ENCODE results near the gene LGI1. TPM values are rescaled to one million over a fixed set of nuclear protein-coding genes. Genes with fewer than 3 reads are reported as not detected.

The LGI1 gene
- polyA plus RNA-seq, 4 donors, result 0.24 to 2.3 TPM; not detected in 2

GRCh38 chr10:93799155-93799708 is 41.5 kb downstream of the LGI1 start:
- no peaks in the 10 kb centered on the region for H3K4me1 ChIP-seq (ENCODE audit: control insufficient read depth in 3 of 3, insufficient read depth in 2 of 3, low read depth in 1 of 3, low read length in 2 of 3)
- FAIRE-seq, result no peak
- H3K4me3 ChIP-seq (ENCODE audit: low read depth in 1 of 3, low read length in 3 of 3), result no peak overlapping the region
- no peaks in the 10 kb centered on the region for H3K9me3 ChIP-seq (ENCODE audit: control insufficient read depth in 2 of 2, insufficient read depth in 1 of 2, low read depth in 1 of 2, low read length in 1 of 2)
- H3K27me3 ChIP-seq (ENCODE audit: control insufficient read depth in 3 of 3, insufficient read depth in 3 of 3, low read length in 3 of 3), result peaks cover 0 to 3% (median 2%) of the 10 kb centered on the region in 3 donors
- 27 to 55% (median 39%) methylated on average over 5 of the region's 5 CpGs for WGBS, 3 donors
- H3K27ac ChIP-seq (ENCODE audit: low read depth in 1 of 3, low read length in 2 of 3), result no peak overlapping the region
- peak in 1 of 2 donors; percentile 11 for DNase-seq
- H3K36me3 ChIP-seq (ENCODE audit: control insufficient read depth in 3 of 3, insufficient read depth in 2 of 3, low read depth in 1 of 3, low read length in 3 of 3), result no peaks in the 10 kb centered on the region

GRCh38 chr10:93804200-93804599 is 46.5 kb downstream of the LGI1 start:
- no peak overlapping the region for H3K27ac ChIP-seq (ENCODE audit: low read depth in 1 of 3, low read length in 2 of 3)

GRCh38 chr10:93806903-93807302 is 49.2 kb downstream of the LGI1 start:
- Histone ChIP-seq H3K4me1 (ENCODE audit: control insufficient read depth in 3 of 3, insufficient read depth in 2 of 3, low read depth in 1 of 3, low read length in 2 of 3) (no peaks in the 10 kb centered on the region), H3K27ac (ENCODE audit: low read depth in 1 of 3, low read length in 2 of 3) (no peak overlapping the region), H3K9me3 (ENCODE audit: control insufficient read depth in 2 of 2, insufficient read depth in 1 of 2, low read depth in 1 of 2, low read length in 1 of 2) (no peaks in the 10 kb centered on the region), H3K27me3 (ENCODE audit: control insufficient read depth in 3 of 3, insufficient read depth in 3 of 3, low read length in 3 of 3) (peaks cover 0 to 3% (median 0%) of the 10 kb centered on the region in 3 donors), H3K36me3 (ENCODE audit: control insufficient read depth in 3 of 3, insufficient read depth in 2 of 3, low read depth in 1 of 3, low read length in 3 of 3) (no peaks in the 10 kb centered on the region), H3K4me3 (ENCODE audit: low read depth in 1 of 3, low read length in 3 of 3) (no peak overlapping the region)
- WGBS, 3 donors, result 22 to 38% (median 36%) methylated on average over 2 of the region's 2 CpGs
- DNase-seq (no peak), FAIRE-seq (no peak)

More at GRCh38 chr10:93804200-93804599, 46.5 kb downstream of the LGI1 start:
- no peaks in the 10 kb centered on the region for H3K4me1 ChIP-seq (ENCODE audit: control insufficient read depth in 3 of 3, insufficient read depth in 2 of 3, low read depth in 1 of 3, low read length in 2 of 3)
- DNase-seq, result no peak
- H3K36me3 ChIP-seq (ENCODE audit: control insufficient read depth in 3 of 3, insufficient read depth in 2 of 3, low read depth in 1 of 3, low read length in 3 of 3), result no peaks in the 10 kb centered on the region
- H3K9me3 ChIP-seq (ENCODE audit: control insufficient read depth in 2 of 2, insufficient read depth in 1 of 2, low read depth in 1 of 2, low read length in 1 of 2), result no peaks in the 10 kb centered on the region
- no peak for FAIRE-seq
- peaks cover 0 to 3% (median 0%) of the 10 kb centered on the region in 3 donors for H3K27me3 ChIP-seq (ENCODE audit: control insufficient read depth in 3 of 3, insufficient read depth in 3 of 3, low read length in 3 of 3)
- H3K4me3 ChIP-seq (ENCODE audit: low read depth in 1 of 3, low read length in 3 of 3), result no peak overlapping the region

- no peak for FAIRE-seq
- Histone ChIP-seq H3K4me3 (ENCODE audit: low read depth in 1 of 3, low read length in 3 of 3) (no peak overlapping the region), H3K27me3 (ENCODE audit: control insufficient read depth in 3 of 3, insufficient read depth in 3 of 3, low read length in 3 of 3) (peaks cover 0 to 3% (median 0%) of the 10 kb centered on the region in 3 donors), H3K9me3 (ENCODE audit: control insufficient read depth in 2 of 2, insufficient read depth in 1 of 2, low read depth in 1 of 2, low read length in 1 of 2) (no peaks in the 10 kb centered on the region), H3K4me1 (ENCODE audit: control insufficient read depth in 3 of 3, insufficient read depth in 2 of 3, low read depth in 1 of 3, low read length in 2 of 3) (no peaks in the 10 kb centered on the region), H3K36me3 (ENCODE audit: control insufficient read depth in 3 of 3, insufficient read depth in 2 of 3, low read depth in 1 of 3, low read length in 3 of 3) (no peaks in the 10 kb centered on the region), H3K27ac (ENCODE audit: low read depth in 1 of 3, low read length in 2 of 3) (no peak overlapping the region)
- no peak for DNase-seq
- WGBS, 3 donors, result 83 to 95% (median 93%) methylated on average over 2 of the region's 2 CpGs
Observed at GRCh38 chr10:93807371-93807770, 49.6 kb downstream of the LGI1 start.

GRCh38 chr10:93812659-93813338 is 55.1 kb downstream of the LGI1 start:
- Histone ChIP-seq H3K27ac (ENCODE audit: low read depth in 1 of 3, low read length in 2 of 3) (peak overlapping the region in 1 of 3 donors; percentile 33), H3K4me3 (ENCODE audit: low read depth in 1 of 3, low read length in 3 of 3) (no peak overlapping the region), H3K27me3 (ENCODE audit: control insufficient read depth in 3 of 3, insufficient read depth in 3 of 3, low read length in 3 of 3) (no peaks in the 10 kb centered on the region), H3K9me3 (ENCODE audit: control insufficient read depth in 2 of 2, insufficient read depth in 1 of 2, low read depth in 1 of 2, low read length in 1 of 2) (no peaks in the 10 kb centered on the region), H3K4me1 (ENCODE audit: control insufficient read depth in 3 of 3, insufficient read depth in 2 of 3, low read depth in 1 of 3, low read length in 2 of 3) (peaks cover 0 to 34% (median 5%) of the 10 kb centered on the region in 3 donors), H3K36me3 (ENCODE audit: control insufficient read depth in 3 of 3, insufficient read depth in 2 of 3, low read depth in 1 of 3, low read length in 3 of 3) (no peaks in the 10 kb centered on the region)
- peak; percentile 72 to 84 for DNase-seq
- no peak for FAIRE-seq
- WGBS, 3 donors, result 0 to 50% (median 44%) methylated on average over 1 of the region's 1 CpG

GRCh38 chr10:93813507-93814465 is 56.0 kb downstream of the LGI1 start:
- Histone ChIP-seq H3K4me1 (ENCODE audit: control insufficient read depth in 3 of 3, insufficient read depth in 2 of 3, low read depth in 1 of 3, low read length in 2 of 3) (peaks cover 0 to 34% (median 5%) of the 10 kb centered on the region in 3 donors), H3K4me3 (ENCODE audit: low read depth in 1 of 3, low read length in 3 of 3) (no peak overlapping the region), H3K9me3 (ENCODE audit: control insufficient read depth in 2 of 2, insufficient read depth in 1 of 2, low read depth in 1 of 2, low read length in 1 of 2) (no peaks in the 10 kb centered on the region), H3K27ac (ENCODE audit: low read depth in 1 of 3, low read length in 2 of 3) (peak overlapping the region in 1 of 3 donors; percentile 33), H3K36me3 (ENCODE audit: control insufficient read depth in 3 of 3, insufficient read depth in 2 of 3, low read depth in 1 of 3, low read length in 3 of 3) (no peaks in the 10 kb centered on the region), H3K27me3 (ENCODE audit: control insufficient read depth in 3 of 3, insufficient read depth in 3 of 3, low read length in 3 of 3) (no peaks in the 10 kb centered on the region)
- WGBS, 3 donors, result 53 to 61% (median 54%) methylated on average over 8 of the region's 8 CpGs
- peak; percentile 63 to 72 for DNase-seq
- FAIRE-seq, result no peak

- FAIRE-seq (no peak), DNase-seq (peak in 1 of 2 donors; percentile 24)
- Histone ChIP-seq H3K9me3 (ENCODE audit: control insufficient read depth in 2 of 2, insufficient read depth in 1 of 2, low read depth in 1 of 2, low read length in 1 of 2) (peaks cover 0 to 7% of the 10 kb centered on the region in 2 donors), H3K4me1 (ENCODE audit: control insufficient read depth in 3 of 3, insufficient read depth in 2 of 3, low read depth in 1 of 3, low read length in 2 of 3) (peaks cover 0 to 45% (median 5%) of the 10 kb centered on the region in 3 donors), H3K27me3 (ENCODE audit: control insufficient read depth in 3 of 3, insufficient read depth in 3 of 3, low read length in 3 of 3) (peaks cover 0 to 2% (median 0%) of the 10 kb centered on the region in 3 donors), H3K4me3 (ENCODE audit: low read depth in 1 of 3, low read length in 3 of 3) (no peak overlapping the region), H3K27ac (ENCODE audit: low read depth in 1 of 3, low read length in 2 of 3) (no peak overlapping the region), H3K36me3 (ENCODE audit: control insufficient read depth in 3 of 3, insufficient read depth in 2 of 3, low read depth in 1 of 3, low read length in 3 of 3) (no peaks in the 10 kb centered on the region)
- 43 to 49% (median 47%) methylated on average over 10 of the region's 10 CpGs for WGBS, 3 donors
Observed at GRCh38 chr10:93815304-93816096, 57.8 kb downstream of the LGI1 start.
